Kidney capillary endothelial cell (primary cell): ENCODE measurements around the gene MAP2K3.

Experiments used
- DNase-seq: peaks from one replicate; pipeline ENCODE4 v3.0.0-alpha.2; 2018; ENCODE audit warnings: low spot score

Gene MAP2K3

DNA sequence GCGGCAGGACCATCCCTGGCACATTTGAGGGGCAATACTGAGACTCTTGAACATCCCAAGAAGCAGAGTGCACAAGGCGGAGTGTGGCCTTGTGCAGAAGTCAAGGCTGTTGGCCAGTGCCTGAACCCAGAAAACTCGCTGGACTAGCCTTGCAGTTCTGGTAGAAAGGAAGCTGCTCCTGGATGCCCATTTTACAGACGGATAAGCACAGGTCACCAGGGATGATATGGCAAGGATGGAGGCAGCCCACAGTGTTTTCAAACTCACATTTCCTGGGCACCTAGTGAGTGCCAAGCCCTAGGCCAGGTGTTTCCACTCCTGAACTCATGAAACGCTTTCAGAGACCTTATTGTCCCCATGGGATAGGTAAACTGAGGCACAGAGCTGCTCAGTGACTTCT is 1.7 kb upstream of the MAP2K3 start:
- no peak for DNase-seq

DNA sequence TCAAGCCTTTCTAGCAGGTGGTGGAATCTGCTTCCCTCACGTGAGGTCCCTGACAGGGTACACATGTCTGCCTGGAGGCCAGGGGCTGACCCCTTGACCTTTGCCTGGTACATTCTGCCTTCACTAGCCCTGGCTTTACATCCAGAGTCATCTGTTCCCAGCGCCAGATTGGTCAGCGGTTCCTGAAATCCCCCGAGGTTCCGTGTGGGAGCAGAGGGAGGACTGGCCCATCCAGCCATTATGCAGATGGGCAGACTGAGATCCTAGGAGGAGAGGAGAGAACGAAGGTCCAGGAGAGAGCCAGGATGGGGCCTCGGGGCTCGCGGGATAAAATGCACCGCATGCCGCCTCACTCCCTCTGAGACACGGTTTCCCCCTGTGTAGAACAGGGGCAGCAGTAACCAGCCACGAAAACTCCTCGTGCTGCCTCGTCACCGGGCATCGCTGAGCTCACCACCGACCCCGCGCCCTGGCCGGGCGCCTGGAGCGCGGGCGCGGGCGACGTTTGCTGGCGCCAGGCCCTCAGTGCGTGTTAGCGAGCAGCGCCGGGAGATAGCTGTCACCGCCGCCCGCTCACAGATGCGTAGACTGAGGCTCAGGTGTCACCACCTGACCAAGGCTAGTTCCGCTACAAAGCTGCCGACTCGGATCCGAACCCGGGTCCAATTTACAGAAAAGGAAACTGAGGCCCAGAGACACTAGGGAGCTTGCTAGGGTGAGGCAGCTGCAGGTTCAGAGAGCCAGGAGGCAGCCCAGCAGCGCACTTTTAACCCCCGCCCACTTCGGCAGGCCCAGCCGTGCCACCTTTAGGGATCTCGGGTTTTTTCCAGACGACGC is 811 bp upstream of the MAP2K3 start:
- DNase-seq: peak; percentile 38

DNA sequence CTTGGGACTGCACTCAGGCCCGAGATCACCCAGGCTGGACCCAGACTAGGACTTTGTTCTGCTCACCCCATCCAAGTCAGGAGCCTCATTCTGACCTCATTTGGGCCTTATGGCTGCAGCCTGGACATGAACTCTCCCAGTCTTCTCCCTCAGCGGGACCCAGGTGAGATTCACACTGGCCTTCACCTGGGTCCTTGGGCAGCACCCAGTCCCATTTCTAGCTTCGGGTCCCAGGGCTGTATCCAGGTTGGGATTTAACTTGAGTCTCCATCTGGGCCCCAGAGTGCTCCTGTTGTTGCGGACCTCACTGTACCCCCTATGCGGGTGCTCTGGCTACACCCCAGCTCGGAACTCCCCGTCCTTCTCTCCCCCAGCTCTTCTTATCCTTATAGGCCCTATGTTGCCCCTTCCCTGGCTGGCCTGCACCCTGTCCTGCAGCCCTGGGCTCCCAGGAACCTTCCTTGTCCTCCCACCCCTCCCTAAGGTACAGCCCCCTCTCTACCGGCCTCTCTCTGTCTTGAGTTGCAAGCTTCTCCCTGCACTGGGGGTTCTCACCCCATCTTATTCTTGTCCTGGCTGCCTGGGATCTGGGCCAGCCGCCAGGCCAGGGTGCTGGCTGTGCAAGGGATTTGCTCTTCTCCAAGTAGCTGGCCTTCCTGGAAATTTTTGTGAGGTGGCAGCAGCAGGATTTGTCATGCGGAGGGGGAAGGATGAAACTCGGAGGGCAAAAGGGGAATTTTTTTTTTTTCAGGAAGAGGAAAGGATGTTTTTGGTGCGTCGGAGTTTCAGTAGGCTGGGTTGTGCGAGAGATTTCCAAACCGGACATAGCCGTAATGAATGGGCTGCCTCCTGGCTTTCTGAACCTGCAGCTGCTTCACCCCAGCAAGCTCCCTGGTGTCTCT is 904 bp downstream of the MAP2K3 start:
- peak; percentile 55 for DNase-seq

DNA sequence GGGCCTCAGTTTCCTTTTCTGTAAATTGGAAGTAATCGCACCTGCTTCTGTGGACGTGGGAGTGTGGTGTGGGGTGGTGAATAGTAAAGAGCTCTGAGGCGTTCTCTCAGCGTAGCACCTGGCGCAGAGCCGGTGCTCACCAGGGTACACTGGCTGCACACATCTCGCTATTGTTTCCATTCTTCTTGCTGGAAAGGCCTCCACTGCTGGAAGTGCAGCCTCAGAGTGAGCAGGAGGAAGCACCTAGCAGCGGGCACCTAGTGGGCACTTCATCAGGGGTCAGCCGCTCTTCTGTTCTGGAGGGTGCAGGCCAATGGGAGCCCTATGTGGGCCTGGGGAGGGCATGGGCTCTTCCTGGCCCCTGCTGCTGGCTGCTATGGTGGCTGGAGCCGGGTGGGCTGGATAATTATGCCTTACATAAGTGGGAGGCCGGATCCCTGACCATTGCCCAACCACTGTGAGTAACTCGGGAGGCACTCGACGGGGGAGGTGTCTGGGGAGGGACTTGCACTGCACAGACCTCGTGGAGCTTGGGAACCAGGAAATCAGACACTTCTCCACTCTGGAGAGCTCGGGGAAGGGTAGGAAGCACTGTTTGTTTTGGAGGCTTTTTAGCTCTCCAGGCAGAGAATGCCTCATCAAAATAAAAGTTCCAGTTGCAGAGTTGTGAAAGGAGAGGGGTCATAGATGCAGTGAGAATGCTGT is 1.7 kb downstream of the MAP2K3 start:
- peak; percentile 87 for DNase-seq

DNA sequence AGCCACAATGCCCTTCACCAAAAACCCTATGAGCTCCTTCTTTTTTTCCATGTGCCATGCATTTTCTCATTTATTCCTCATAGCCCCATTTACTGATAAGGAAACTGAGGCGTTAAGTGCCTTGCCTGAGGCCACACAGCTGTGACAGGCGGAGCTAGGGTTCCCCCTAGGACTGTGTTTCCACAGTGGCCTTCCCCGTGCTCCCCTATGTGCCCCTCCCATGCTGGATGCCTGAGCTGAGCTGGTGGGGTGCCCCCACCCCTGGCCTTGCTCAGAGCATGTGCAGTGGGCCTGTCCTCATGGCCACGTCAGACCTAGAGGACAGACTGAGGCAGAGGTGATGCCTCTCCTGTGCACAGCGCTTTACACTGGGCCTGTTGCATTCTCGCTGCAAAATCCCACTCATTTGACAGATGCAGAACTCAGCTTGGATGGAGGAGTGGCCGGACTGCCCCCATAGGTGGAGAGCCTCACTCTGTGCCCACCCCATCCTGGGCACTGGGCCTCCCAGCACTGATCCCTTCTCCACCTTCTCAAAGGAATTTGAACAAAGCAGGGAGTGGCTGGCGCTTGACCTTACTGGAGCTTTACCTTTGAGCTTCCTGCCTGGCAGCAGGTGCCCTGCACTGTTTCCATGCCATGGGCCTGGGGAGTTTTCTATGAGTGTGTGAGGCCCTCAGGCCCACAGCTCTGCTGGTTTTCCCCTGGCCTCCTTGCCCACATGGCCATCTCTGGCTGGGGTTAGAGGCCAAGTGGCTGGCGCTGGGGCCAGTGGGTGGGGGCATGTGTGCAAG is 2.6 kb downstream of the MAP2K3 start:
- DNase-seq: no peak

DNA sequence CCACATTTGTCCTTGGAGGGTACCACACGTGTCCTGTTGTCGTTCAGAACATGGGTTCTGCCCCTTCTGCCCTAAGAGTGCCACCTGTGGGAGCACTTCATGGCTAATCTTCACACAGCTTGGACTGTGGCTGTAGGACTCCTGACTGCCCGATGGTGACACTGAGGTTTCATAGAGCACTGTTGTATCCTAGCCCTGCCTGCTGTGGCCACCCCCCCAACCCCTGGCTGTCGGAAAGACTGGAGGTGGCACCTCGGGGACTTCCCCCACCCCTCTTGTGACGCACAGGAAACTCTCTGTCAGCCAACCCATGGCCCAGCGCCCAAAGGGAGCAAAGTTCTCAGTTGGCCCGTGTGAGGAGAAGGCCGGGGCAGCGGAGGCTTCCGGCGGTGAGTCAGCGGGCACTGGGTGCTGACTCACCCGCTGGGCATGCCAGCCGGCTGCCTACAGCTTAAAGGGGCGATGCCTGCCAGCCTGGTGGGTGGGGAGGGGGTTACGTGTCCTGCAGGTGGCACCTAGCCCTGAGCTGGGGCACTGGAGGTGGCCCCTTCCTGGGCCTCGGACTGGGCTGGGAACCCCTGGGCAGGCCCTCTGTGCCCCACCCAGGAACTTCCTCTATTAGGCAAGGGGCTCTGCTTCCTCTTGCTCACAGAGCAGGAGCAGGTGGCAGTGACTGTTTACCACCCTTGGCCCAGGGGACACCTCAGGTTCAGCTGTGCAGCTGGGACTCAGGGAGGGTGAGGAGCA is 3.4 kb downstream of the MAP2K3 start:
- peak; percentile 96 for DNase-seq

DNA sequence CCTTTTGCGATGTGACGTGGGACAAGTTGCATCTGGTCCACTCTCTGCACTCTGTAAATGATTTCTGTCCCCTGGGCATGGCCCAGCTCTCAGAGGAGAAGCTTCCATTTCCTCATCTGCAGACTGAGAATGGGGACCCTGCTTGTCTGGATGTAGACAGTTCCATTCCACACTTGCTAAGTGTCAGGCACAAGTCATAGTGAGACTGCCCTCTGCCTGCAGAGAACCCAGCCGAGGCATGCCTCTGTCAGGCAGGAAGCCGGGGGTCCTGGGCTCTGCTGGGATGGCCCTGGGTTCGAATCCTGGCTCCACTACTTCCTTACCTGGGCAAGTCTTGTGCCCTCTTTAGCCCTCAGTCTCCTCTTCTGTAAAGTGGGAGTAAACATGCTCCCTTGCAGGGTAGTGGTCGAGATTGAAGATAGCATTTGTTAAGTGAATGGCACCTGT is 4.1 kb downstream of the MAP2K3 start:
- DNase-seq: no peak

DNA sequence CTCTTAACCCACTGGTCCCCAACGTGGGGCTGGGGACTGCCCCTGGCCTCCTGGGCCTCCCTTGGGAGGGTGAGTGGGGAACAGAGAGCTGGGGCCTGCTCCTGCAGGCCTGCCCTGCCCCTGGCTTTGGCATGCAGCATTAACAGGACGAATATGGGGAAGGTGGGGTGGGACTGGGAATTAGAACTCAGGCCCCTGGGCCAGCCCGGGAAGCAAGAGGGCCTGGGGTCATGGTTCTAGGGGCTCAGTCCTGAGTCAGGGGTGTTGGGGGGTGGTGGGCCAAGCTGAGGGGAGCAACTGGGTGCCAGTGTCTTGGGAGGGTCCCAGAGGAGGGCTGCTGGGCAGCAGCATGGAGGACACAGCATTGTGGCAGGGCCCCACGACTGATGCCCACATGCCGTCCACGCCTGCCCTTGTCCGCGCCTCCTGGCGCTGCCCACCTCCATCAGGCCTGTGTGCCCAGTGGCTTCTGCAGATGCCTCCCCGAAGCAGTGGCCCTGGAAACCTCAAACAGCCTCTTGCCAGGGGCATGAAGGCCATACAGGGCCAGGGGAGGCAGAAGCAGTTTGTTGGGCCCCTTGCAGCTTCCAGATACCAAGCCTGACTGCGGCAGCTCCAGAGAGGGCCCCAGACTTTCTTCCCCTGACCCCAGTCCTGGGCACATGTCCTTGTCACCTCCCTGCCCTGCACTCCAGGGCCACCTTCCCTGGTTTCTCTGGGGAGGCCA is 4.8 kb downstream of the MAP2K3 start:
- DNase-seq: no peak

DNA sequence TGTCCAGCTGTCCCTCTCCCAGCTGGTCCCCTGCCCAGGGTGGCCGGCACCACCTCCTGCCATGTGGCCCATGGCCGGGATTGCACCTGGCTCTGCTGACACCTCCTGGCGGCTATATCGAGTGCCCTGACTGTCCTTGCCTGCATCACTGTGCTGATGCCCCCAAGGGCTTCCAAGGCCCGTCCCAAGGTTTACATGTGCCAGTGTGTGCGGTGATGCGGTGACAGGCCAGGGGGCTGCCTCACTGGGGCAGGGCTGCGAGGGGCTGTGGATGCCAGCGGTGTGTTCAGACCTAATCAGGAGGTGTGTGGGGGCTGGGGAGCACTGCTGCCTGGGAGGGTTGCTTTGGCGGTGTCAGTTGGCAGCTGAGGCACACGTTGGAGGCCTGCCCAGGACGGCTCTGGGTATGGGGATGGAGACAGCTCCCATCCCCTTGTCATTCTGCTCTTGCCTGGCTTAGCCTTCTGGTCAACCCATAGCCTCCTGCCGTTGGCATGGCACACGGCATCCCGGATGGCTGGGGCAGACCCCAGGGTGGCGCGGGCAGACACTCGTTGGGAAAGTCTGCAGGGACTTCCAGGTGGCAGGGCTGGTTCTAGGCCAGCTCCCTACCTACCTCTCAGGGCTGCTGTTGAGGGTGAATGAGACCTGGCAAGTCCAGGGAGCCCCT is 5.5 kb downstream of the MAP2K3 start:
- DNase-seq: no peak

DNA sequence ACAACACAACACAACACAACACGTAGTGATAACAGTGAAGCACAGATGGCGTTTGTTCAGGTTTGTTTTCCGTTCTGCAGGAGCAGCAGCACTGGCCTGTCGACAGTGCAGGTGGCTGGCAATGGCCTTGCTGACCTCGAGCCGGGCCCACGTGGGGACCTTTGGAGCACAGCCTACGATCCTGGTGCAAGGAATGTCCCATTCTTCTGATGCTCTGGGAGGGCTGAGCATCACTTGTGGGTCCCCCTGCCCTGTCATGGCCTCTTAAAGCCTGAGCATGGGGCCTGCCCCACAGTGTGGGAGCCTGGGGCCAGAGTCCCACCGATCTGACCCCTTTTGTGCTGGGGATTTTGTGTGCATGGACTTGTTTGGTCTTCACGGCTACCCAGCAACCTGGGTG is 6.8 kb downstream of the MAP2K3 start:
- DNase-seq: no peak

DNA sequence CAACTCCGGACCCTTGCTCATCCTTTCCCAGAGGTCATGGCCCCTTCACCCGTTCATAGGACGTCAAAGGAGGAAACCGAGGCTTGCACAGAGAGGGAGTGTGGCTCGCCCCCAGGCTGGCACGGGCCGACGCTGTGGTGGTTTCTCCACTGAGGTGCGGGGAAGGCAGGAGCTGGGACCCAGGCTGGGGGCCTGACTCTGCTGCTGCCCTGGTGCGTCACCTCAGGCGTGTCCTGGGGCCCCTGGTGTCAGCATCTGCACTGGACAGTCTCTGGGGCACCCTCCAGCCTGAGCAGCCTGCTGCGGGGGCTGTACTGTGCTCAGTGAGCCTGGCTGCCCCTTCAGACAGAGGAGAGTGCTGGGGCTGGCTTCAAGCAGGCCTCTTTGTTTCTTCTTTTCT is 7.4 kb downstream of the MAP2K3 start:
- no peak for DNase-seq

DNA sequence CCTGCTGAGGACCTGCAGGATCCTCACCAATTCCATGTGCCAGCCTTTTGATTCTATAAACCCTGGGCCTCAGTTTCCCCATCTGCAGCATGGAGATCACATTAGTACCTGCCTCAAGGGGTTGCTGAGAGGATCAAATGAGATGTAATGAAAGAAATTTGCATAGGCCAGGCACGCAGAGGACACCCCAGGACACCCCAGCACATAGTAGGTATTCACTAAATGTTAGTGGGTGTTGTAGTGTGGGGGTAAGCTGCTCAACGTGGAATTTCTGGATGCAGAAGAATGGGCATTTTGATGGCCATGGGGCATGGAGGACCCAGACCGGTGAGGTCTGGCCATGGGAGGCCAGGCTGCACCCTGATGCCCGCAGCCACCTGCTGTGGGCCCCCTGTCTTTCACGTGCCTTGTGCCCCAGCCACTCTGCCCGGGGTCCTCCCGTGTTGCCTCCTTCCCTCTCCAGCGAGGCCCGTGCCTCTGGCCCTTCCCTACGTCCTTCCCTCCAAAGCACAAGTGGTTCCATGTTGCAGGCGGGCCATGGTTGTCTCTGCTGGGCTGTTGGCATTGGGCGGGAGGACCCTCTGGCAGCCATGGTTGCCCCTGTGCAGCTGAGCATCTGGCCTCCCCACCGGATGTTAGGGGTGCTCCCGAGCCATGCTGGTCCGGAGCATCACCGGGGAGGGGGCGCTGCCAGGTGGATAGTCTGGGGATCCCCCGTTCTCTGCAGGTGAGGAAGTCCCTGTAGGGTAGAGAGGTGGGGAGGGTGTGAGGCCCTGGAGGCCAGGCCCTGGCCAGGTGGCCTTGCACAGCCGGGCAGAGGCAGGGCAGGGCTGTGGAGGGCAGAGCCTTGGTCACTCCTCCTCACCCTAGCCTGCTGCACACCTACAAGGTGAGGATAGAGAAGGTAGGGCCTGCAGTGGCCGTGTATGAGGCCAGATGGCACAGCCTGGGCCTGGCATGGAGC is 8.6 kb downstream of the MAP2K3 start:
- no peak for DNase-seq

DNA sequence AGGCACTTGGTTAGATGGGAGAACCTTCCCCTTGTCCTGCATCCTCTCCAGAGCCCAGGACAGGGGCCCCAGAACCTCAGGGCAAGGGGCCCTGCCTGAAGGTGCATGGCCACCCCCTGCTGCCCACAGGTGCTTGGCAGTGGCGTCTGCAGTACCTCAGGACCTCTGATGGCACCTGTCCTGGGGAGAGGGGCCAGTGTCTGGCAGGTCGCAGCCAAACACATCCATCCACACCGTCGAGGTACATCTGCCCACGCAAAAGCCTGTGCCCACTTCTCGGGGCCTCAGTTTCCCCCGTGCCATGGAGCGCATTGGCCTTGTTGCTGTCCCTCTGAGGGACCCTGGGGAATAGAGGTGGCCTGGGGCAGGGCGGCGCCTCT is 9.3 kb downstream of the MAP2K3 start:
- DNase-seq: no peak

DNA sequence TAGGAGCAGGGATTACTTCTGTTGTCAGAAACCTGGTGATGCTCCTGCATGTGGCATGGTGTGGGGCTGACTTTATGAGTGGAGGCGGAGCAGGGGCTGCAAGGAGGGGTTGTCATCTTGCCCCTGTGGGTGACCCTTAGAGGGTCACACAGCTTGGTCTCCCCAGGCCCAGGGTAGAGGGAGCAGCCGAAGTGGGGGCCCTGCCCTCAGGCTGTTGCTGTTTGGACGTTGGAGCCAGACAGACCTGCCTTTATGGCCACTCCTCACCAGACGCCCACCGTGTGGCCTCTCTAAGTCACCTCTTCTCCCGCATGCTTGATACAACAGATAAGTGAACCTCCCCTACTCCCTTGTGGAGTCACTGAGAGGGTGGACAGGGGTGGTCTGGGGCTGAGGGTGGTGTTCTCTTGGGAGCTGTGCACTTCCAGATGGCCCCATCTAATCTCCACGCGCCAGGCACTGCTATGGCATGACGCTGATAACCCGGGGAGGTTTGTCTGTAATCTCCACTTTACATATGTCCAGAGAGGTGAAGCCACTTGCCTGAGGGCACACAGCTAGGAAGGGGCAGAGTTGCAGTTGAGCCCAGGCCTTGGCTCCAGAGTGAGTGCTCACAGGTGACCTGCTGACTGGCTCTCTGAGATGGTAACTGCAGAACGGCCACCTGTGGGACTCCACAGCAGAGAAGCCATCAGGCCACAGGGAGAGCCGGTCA is 10.0 kb downstream of the MAP2K3 start:
- DNase-seq: no peak

DNA sequence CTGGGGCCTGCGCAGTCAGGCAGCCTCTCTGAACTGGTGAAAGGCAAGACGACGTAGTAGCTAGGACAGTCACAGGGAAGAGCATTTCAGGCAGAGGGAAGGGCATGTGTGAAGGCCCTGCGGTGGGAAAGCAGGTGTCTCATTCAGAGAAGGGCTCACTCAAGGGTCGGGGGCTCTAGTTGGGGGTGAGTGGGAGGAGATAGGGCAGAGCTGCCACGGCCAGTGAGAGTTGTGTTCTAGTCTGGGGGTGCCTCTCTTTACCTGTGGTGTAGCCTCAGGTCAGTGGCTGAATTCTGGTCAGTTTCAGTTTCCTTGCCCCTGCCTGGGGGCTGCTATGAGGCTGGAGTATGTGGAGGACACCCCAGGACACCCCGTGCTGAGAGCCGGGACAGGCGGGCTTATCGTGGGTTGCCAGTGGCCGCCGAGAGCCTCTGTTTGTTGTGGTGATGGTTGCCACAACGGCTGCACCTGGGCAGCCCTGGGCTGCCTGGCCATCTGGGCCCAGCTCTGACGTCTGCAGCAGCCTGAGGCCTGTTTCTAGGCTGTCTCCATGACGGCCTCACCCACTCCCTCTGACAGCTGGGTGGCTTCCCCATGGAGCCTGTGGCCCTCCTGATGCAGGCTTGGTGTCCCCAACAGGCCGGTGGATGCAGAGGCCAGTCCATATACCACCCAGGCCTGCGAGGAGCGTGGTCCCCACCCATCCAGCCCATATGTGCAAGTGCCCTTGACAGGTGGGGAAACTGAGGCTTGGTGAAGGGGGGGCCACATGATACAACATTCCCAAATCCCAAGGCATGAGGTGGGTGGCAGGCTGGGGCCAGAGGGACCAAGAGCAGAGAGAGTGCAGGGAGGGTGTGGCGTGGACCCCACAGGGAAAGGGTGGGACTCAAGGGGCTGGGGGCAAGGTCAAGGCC is 10.8 kb downstream of the MAP2K3 start:
- DNase-seq: no peak

DNA sequence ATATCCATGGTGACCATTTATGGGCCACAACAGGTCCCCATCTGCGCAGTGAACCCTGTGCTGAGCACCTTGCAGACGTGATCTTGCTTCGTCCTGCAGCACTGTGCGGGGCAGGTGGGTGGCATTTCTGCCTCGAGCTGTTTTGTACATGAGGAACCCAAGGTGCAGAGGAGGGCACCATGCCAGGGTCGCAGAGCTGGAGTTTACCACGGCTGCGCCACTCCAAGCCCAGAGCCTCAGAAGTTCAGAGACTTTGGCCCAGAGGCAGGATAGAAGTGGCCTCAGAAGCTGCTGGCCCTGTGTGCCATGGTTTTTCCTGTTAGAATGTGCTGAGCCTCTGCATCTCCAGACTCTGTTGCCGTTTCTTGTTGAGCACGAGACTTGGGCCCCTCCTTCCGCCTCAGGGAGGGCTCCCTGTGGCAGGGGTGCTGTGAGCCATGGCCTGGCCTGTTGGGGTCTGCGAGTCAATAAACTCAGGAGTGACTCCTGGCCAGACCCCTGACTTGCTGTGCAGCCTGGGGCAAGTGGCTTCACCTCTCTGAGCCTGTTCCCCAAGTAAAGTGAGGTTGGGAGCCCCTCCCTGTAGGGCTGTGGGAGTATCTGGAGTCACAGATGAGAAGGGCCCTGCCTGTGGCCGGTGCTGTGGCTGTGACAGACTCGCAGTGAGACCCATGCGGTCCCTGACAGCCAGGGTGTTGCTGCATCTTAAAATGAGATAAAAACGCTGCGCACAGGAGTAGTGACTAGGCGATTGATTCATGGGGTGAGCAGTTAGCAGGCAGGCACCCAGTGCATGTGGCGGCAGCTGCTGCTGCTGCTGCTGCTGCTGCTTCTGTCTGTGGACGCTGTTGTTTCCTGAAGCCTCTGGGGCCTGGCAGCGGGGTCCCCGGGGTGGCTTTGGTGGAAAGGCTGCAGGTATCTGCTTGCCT is 11.8 kb downstream of the MAP2K3 start:
- no peak for DNase-seq
